GM20431 (cell line): ENCODE data around the gene SEMA6A.

Experiments used
- in situ Hi-C: fragments of 300-500 bp; cut with MseI, MboI; formaldehyde crosslinking; loops from one replicate; pipeline ENCODE4 v1.15.0; 2020; ENCODE audit warnings: low sequenced_read_pairs; ENCODE audit not compliant: unreplicated experiment

SEMA6A gene

DNA sequence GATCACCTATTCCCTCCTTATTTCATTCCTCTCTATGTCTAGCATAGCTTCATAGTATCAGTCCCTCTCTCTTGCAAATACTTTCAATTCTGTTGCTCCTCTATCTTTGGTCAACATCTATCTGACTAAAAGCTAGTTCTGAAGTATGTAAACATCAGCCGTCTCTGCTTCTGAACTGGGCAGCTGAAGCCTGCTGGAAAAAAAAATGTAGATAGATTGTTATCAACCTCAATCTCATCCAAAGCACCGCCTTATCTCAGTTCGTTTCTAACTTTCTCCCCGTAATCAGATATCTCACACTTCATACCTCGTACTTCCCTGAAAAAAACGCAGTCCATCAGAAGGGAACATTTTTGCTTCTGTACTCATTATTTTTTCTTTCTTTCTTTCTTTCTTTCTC lies 4.5 kb upstream of the SEMA6A start:
- in situ Hi-C loops = loop anchor here (25.0 kb wide), 1 partner anchor 183 kb away; no protein-coding TSS in a partner anchor

DNA sequence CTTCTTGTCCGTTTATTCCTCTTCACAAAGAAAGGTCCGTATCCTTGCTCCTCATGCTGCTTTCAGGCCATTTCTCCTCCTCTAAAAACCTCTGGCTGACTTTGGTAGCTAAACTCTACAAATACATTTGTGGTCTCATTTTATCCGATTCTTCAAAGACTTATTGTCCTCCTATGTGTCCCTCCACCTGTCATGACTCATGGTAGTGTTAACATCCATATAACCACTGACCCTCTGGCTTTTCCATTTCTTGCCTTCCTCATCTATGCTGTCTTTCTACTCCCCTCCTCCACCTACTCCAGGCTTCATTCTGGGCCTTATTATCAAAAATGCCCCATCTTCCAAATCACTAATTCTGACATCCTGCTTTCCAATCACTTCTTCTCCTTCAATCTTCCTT lies 4.1 kb upstream of the SEMA6A start:
- in situ Hi-C loops = loop anchor here (25.0 kb wide), 1 partner anchor 184 kb away; no protein-coding TSS in a partner anchor

DNA sequence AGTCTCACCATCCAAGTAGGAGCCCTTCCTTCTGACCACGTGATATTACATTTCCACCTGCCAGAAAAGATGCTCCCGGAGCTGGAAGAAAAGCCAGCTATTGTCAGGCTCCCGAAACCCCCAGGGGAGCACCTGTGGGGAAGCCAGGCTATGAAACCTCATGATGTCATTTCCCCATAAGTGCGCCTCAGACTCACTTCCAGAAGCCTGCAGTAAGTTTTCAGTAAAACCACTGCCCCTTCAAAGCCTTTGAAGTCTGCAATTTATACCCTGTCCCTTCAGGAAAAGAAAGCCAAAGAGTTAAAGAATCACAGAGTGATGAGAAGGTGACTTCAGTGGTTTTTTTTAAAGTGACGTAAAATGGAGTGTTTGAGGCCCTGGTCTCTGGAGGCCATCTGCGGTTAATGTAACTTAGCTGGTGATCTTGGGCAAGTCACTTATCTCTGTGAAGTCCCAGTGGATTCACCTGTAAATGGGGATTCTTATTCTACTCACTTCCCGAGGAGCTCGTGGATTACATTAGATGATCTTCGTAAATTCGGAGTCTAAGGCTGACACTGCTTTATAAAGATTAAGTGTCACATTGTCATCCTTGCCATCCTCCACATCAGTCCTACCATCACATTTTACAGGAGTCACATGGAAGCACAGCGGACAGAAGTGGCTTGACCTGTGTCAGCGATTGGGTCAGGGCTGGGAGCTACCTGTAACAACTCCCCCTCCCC lies 2.6 kb upstream of the SEMA6A start:
- in situ Hi-C loops = loop anchor here (25.0 kb wide), 1 partner anchor 185 kb away; no protein-coding TSS in a partner anchor

DNA sequence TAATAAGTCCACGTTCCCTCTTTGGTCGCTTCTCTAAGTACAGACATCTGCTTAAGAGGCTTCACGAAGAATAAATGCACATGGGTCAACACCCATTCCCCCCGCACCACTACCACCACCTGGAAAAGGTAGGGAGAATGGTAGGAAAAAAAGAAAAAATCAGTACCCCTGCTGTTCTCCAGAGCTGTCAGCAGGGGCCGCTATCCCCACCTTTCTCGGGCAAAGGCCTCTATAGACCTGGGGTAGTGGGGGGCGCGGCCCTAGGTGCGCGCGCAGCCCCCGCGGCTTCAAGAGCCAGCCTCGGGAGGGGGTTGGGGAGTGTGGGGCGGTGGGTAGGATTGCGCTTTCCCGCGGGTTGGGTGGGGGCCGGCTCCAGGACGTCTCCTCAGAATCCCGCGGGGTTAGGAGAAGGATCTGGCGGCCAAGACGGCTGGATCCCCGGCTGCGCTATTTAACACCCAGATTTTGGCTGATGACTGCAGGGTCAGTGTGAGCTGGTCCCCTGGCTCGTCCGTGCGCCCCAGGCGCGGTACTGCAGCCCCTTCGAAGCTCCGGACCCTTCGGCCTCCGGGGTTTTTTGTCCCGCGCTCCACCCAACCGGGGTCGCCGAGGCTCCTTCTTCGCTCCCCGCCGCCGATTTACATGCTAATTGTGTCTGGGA lies 1.6 kb upstream of the SEMA6A start:
- in situ Hi-C loops = loop anchor here (25.0 kb wide), 1 partner anchor 186 kb away; no protein-coding TSS in a partner anchor

DNA sequence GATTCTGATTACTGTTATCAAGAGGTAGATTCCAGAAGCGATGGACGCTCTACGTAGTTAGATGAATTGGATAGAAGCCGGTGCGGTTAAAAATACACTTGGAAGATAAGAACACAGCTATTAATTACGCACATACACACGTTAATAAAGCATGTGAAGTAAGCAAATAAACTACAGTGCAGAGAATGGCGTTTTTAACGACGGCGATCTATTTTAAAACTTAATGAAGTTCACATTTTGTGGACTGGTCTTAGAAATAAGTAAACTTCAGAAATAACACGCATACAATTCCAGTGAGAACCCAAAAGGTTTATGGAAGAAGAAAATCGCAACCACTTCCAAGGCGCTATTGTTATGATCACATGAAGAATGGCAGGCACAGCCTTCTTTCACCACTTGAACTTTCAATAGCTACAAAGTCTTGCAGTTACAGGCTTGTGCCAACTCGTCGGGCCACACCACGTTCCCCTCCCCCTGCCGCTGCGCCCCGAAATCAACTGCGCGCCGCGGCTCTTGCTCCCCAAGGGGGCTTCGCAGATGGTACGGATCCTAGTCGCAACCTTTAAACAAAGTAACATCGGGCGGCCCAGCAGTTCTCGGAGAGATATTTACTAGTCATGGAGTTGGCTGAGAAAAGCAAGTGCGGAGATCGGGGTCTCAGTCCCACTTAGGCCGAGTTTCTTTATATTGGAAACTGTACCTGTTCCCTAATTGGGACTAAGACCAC lies 866 bp upstream of the SEMA6A start:
- in situ Hi-C loops = loop anchor here (25.0 kb wide), 1 partner anchor 187 kb away; no protein-coding TSS in a partner anchor

DNA sequence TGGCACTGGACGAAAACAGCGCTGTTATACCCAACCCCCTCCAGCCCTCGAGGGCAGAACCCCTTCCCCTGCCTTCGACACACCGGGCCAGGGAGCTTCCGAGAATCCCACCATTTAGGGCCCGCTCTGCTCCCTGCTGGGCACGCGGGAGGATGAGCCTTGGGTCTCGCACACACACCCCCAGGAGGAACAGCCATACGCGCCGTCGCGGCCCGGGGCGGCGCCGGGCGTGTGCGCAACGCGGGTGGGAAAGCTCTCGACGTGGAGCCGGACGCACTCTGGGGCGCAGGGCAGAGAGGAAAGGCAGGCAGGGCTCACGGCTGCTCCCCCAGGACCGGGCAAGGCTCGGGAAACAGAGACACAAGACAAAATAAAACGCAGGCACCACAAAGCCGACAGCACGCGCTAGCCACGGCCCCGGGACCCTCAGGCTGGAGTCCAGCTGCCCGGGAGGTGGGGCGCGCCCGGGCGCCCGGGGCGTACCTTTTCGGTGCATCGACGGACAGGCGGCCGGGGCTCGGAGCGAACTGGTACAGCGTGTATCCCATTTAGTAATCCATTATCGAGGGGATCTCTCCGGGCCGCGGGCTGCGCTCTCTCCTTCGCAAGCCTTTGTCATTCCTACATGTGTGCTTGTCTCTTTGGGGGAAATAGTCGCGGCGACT lies 789 bp downstream of the SEMA6A start:
- in situ Hi-C loops = loop anchor here (25.0 kb wide), 2 partner anchors 388 to 437 kb away; no protein-coding TSS in a partner anchor

DNA sequence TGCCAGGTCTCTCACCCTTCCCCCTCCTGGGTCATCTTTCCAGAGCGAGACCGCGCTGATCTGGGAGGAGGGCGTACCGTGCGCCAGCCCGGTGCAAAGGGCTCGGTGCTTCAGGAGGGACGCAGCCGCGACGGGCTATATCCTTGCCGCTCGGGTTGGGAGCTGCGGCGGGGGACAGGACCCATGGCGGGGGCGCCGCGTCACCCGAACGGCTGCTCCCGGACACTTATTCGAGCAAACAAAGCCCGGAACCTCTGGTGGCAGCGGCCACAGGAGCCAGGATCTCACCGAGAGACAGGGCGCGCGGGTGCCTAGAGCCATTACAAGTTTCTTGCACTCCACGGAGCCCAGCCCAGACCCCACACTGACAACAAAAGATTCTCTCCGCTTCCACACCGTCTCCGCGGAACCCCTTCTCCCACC lies 1.3 kb downstream of the SEMA6A start:
- in situ Hi-C loops = loop anchor here (25.0 kb wide), 2 partner anchors 389 to 436 kb away; no protein-coding TSS in a partner anchor

DNA sequence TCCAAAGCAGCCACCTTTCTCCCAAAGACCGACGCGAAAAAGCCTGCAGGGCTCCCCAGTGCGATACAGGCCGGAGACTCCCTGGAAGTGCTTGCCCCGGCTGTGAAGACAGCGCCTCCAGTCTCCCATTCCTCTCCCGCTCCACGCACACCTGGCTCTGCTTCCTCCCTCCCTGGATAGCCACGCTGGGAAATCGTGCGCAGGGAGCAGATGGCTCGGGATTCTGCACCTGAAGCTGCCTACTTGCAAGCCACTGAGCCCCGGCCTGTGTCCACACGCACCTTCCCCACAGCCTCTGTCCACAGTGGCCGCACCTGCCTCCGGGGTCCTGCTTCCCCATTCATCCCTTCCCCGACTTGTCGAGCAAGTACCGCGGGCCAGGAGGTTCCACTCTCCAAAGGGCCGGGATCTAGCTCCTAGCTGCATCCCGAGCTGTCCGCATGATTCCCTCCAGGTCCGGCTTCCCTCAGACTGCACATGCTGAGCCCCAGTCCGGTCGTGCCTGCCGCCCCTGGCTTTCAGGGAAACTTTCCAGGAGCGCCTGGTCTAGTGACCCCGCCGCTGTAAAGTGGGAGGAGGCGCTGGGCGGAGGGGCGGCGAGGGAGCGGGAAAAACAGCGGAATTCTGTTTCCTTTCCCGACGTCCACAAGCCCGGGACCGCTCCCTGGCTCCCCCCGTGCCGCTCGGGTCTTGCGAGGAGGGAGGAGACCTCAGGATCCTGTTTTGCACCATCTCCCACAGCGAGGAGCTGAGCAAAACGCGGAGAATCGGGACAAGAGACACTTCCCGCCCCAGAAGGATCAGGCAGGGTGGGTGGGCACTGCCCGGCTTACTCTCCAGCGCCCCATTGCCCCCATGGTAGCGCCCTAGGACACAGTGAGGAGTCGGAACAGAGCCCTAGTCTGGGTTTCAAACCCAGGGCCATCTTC lies 2.0 kb downstream of the SEMA6A start:
- in situ Hi-C loops = loop anchor here (25.0 kb wide), 2 partner anchors 390 to 435 kb away; no protein-coding TSS in a partner anchor

DNA sequence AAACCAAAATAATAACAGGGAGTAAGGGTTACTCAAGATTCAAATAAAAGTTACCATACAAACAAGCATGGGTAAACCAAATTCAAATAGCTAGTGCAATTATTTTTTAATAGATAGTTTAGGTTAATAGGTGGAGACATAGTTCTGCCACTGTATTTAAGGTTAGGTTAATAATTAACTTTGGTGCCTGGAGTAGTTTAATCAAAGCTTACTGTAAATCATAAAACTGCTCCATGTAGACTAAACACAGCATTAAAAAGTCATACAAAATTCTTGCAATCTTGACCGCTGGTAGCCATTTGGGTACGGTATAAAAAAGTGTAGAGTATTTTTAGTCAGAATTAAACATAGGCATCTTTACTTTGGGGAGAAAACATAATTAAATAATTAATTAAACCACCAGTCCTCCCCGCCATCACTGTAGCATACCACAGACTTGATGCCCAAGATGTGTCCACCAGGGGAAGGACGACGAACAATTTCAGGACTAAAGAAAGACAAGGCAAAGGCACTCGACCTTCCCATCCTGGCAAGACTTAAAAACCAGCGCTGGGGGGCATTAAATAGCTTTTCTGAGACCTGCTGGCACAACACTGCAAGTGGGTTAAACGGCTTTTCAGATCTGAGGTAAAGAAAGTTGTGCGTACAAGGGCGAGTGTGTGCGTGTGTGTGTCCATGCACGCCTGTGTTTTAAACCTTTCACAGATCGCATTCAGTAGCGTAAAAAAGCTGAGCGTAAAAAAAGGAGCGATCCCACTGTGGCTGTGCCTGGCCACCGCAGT lies 2.9 kb downstream of the SEMA6A start:
- in situ Hi-C loops = loop anchor here (25.0 kb wide), 2 partner anchors 391 to 434 kb away; no protein-coding TSS in a partner anchor

DNA sequence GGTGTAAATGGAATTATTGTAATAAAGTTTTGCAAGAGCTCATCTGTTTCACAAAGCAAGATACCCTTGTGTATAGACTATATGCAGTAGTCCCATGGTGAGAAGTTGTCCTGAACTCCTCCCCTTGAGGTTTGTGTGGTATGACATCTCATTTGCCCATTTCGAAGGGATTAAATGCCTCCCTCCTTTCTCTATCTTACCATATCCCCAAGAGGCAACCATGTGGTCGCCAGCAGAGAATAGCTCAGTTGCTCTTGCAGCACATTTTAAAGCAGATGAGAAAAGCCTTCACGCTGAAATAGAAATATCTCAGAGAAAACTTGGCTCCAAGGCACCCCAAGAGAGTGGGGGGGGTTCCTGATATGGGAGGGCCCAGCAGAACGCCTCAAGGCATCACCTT lies 4.6 kb downstream of the SEMA6A start:
- in situ Hi-C loops = loop anchor here (25.0 kb wide), 2 partner anchors 392 to 433 kb away; no protein-coding TSS in a partner anchor

DNA sequence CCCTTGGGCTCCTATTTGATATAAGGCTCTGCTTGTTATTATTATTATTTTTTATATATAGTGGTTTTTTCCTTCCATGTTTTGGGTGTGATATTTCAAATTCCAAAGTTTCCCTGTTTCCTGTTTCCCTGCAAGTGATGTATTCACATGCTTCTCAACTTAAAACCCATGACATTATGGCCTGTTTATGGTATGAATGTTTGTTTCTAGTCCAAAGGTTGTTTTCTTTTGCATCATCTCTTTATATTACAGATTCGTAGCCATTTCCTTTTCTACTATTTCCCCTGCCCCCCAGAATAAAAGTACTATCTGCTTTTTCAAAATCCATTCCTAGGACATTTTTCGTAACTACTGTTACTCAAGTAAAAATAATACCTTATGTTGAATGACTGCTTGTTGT lies 7.5 kb downstream of the SEMA6A start:
- in situ Hi-C loops = loop anchor here (25.0 kb wide), 2 partner anchors 395 to 430 kb away; no protein-coding TSS in a partner anchor

DNA sequence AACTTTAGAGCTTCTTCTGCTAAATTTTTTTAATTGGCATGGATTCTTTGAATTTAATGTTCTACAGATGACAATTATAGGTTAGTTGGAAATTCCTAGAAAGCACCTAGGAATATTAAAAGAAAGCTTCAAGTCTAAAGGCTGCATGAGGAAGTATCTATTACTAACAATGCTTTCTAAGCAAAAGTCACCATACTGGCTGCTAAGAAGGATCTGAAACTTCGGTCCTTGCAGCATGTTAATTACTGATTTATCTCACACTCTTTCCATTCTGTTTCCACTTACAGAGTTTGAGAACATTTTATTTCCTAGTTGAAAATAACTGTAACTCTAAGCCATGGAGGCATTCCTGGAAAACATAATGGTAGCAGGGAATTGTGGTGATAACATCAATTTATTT lies 8.4 kb downstream of the SEMA6A start:
- in situ Hi-C loops = loop anchor here (25.0 kb wide), 2 partner anchors 396 to 429 kb away; no protein-coding TSS in a partner anchor

DNA sequence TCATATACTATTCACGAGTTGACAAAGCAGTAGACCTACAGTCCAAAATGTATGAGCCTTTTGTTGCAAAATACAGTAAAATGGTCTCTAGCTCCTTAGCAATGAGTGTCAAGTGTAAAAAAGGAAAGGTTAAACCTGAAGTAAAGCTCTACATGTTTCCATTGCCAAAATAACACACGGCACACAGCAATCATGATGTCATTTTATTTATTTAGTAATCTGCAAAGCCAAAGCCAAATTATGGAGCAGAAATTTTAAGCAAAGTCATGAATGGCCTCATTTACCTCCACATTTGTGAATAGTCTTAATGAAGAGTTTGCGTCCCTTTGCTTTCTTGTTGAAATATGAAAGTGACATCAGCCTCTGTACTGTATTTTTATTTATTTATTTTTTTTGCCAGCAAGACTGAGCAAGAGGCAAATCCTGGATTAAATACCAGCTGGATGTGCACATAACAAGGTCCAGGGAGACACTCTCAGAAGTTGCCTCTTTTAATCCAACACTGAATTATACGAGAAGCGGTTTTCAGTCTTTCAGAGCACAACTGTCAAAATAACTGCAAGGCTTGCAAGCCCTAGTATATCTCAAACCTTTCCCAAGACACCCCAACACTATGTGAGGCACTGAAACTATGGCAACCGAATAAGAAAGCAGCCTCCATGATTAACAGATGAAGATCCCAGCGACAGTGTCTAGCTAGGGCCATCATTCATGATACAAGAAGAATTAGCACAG lies 9.7 kb downstream of the SEMA6A start:
- in situ Hi-C loops = loop anchor here (25.0 kb wide), 2 partner anchors 397 to 428 kb away; no protein-coding TSS in a partner anchor

DNA sequence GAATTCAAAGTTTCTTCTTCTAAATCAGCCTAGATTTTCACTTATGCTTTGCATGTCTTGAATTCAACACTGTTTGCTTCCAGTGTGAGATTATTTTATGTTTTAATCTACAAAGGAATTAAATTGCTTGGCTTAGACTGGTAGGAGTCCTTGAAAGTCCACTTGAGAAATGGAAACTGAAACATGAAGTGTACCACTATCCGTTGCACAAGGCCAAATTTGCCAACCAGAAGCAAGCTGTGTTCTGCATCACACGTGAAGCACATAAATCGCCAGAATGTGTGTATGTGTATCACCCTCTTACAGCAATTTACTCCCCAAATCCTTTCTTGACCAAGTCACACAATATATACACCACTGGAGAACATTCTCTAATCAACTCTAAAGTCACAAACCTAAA lies 10.3 kb downstream of the SEMA6A start:
- in situ Hi-C loops = loop anchor here (25.0 kb wide), 2 partner anchors 398 to 427 kb away; no protein-coding TSS in a partner anchor

DNA sequence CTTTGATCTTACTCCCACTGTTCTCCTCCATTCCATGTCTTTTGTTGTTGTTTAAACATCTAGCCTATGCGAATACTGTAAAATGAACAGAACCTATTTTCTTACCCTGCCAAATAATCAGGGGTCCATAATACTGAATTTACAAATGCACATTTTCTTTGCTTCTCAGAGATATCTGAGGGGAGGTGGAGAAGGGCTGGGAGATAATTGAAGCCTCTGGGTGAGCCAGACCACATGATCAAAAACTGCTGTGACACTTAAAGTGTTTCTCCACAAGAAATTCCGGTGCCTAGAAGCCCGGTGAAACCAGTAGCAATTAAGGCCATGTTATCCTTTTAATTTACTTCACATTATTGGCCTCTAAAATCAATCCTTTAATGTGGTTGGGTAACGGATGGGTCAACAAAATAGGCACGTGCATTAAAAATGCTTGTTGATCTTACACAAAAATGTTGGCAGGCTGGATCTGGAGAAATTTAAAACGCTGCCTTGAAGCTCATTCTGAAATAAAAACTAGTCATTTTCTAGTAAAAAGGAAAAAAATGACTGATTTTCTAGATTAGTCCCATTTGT lies 10.8 kb downstream of the SEMA6A start:
- in situ Hi-C loops = loop anchor here (25.0 kb wide), 2 partner anchors 398 to 427 kb away; no protein-coding TSS in a partner anchor

DNA sequence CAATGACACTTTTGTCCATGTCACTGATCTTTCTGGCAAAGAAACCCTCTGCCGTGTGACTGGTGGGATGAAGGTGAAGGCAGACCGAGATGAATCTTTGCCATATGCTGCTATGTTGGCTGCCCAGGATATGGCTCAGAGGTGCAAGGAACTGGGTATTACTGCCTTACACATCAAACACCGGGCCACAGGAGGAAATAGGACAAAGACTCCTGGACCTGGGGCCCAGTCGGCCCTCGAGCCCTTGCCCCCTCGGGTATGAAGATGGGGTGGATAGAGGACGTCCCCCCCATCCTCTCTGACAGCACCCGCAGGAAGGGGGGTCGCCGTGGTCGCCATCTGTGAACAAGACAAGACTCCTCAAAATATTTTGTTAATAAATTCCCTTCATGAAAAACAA lies 12.0 kb downstream of the SEMA6A start:
- in situ Hi-C loops = loop anchor here (25.0 kb wide), 2 partner anchors 400 to 425 kb away; no protein-coding TSS in a partner anchor
